GM12875 (cell line): ENCODE measurements around the gene FAM53B.

ENCODE experiments used
- H3K4me3 ChIP-seq: one replicate; pipeline ENCODE4 v1.5.1; 2011; ENCODE audit warnings: low read depth, low read length, control low read depth
- CTCF ChIP-seq: IDR thresholded peaks from 2 replicates; pipeline ENCODE4 v1.5.1; 2011; ENCODE audit warnings: low read depth, mild to moderate bottlenecking, control low read depth, inconsistent platforms, low read length, moderate library complexity, borderline replicate concordance; ENCODE audit not compliant: insufficient read depth

Gene FAM53B

GRCh38 chr10:124711145-124711544, 33.0 kb downstream of the FAM53B start:
- no peak overlapping the region for H3K4me3 ChIP-seq
- no peak for TF ChIP-seq CTCF

GRCh38 chr10:124710266-124710881, 33.8 kb downstream of the FAM53B start:
- no peak for TF ChIP-seq CTCF
- H3K4me3 ChIP-seq = no peak overlapping the region

- H3K4me3 ChIP-seq = no peak overlapping the region
- TF ChIP-seq CTCF = no peak
Measured at GRCh38 chr10:124709861-124710260, 34.3 kb downstream of the FAM53B start.

GRCh38 chr10:124708922-124709520, 35.2 kb downstream of the FAM53B start:
- H3K4me3 ChIP-seq = no peak overlapping the region
- TF ChIP-seq CTCF = no peak

- no peak for TF ChIP-seq CTCF
- no peak overlapping the region for H3K4me3 ChIP-seq
Measured at GRCh38 chr10:124708246-124708779, 35.9 kb downstream of the FAM53B start.

- TF ChIP-seq CTCF = no peak
- no peak overlapping the region for H3K4me3 ChIP-seq
Measured at GRCh38 chr10:124707551-124707950, 36.6 kb downstream of the FAM53B start.

GRCh38 chr10:124707144-124707467, 37.1 kb downstream of the FAM53B start:
- H3K4me3 ChIP-seq = no peak overlapping the region
- no peak for TF ChIP-seq CTCF
